Measurements from ENCODE around the gene NYNRIN. TPM values are rescaled to one million over a fixed set of nuclear protein-coding genes. Genes with fewer than 3 reads are reported as not detected.
"Not testable (repeated sequence)": the region's sequence is repeated elsewhere in the genome, so short reads cannot be mapped to it uniquely, and the experiment has no call there.

NYNRIN gene
- total RNA-seq, 2 donors from 2014 or later: 11.7 to 13.2 TPM

DNA sequence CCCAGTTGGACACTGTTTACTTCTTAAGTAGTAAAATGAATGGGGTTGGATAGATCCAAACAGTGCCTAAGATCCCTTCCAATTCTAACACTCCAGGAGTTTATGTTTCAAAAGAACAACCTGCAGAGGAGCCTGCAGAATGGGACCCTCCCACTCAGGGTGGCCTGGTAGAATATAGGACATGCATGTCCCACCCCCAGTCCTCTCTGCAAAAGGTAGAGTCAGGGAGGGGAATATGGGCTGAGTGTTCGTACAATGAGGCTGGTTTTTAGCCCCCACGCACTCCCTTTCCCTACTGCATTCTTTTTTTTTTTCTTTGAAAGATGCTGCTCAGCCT is 11.8 kb upstream of the NYNRIN start:
- no peak for ATAC-seq
- no peak for DNase-seq
- intact Hi-C loops (cut with DNase I, micrococcal nuclease): no loop called here

DNA sequence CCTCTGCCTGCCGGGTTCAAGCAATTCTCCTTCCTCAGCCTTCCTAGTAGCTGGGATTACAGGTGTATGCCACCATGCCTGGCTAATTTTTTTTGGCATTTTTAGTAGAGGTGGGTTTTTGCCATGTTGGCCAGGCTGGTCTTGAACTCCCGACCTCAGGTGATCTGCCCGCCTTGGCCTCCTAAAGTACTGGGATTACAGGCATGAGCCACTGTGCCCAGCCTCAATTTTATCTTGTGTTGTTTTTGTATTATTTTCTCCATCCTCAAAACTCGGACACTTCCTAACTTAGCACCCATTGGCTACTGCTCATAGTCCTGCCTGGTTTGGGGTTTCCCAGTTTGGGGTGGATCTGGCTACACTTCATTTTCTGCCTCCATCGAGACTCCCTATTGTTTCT is 11.2 kb upstream of the NYNRIN start:
- intact Hi-C loops (cut with DNase I, micrococcal nuclease); DNase-seq; ATAC-seq: not testable (repeated sequence)

DNA sequence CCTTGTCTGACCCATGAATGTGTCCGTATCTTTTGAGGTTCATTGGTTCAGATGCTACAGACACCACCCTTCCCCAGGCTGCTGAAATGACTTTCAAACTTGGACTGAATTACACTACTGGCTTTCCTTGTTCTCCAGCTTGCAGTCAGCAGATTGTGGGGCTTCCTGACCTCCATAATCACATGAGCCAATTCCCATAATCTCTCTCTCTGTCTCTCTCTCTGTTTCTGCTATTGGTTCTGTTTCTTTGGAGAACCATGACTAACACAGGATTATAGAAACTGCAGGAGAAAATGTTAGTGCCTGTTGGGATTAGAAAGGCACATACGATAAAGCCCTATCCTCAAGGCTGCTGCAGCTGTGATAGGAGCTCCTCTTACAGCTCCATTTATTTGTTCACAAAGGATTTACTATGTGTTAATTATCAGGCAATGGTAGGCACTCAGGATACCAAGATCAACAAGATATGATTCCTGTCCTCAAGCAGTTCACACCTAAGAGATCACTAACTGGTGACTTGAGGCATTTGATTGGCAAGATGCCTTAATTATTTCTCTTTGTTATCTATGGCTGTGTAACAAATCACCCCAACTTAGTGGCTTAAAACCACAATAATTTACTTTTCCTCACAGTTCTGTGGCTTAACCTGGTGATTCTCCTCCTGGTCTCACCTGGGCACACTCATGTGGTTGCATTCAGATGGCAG is 10.2 kb upstream of the NYNRIN start:
- DNase-seq (no peak), ATAC-seq (no peak)
- intact Hi-C loops (cut with DNase I, micrococcal nuclease): no loop called here

DNA sequence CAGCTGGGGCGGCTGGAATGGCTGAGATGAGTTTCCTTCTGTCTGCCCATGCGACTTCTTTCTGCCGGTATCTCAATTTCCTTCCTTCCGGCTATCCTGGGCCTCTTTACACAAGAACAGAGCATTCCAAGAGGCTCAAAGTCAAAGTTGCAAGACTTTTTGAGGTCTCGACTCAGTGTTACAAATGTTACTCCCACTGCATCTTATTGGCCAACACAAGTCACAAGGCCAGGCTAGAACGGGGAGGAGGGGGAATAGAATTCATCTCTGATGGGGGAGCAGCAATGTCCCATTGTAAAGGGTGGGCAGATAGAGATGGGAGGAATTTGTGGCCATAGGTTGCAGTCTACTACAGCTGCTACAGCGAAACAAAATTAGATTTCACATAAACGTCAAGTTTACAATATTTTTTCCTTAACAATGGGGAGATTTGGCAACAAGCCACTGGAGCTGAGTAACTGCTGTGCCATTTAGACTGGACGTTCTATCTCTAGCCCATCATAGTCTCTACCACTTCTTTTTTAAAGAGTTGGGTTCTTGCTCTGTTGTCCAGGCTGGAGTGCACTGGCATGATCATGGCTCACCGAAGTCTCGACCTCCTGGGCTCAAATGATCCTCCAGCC is 9.5 kb upstream of the NYNRIN start:
- intact Hi-C loops (cut with DNase I, micrococcal nuclease): no loop called here
- ATAC-seq (no peak), DNase-seq (no peak)

DNA sequence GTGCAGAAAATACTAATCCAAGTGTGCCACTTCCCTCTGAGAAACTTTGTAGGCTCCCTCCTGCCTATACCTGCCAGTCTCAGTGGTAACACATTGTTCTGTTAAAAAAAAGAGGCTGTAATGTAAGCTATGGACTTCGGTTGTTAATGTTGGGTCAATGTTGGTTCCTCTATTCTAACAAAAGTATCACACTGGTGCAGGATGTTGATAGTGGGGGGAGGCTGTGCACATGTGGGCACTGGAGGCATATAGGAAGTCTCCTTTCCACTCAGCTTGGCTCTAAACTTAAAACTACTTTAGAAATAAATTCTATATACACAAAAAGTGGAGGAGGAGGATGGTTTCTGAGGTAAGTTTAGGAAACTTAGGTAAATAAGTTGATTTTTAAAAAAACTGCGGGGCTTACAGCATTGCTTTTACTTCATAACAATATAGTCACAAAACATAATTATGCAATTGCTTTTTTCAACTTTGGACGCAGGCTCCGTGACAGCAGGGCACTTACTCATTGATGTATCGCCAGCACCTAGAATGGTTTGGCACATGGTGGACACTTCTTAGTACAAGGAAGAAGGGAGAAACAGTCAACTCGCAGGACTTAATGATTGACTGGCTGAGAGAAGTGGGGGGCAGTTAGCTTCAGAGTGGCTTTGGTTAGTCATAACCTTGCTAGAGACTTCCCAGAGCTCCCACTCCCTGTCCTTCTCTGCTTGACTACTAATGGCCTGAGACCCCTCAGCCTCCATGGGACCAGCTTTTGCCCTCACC is 7.9 kb upstream of the NYNRIN start:
- DNase-seq (no peak), ATAC-seq (no peak)
- intact Hi-C loops (cut with DNase I, micrococcal nuclease): no loop called here

DNA sequence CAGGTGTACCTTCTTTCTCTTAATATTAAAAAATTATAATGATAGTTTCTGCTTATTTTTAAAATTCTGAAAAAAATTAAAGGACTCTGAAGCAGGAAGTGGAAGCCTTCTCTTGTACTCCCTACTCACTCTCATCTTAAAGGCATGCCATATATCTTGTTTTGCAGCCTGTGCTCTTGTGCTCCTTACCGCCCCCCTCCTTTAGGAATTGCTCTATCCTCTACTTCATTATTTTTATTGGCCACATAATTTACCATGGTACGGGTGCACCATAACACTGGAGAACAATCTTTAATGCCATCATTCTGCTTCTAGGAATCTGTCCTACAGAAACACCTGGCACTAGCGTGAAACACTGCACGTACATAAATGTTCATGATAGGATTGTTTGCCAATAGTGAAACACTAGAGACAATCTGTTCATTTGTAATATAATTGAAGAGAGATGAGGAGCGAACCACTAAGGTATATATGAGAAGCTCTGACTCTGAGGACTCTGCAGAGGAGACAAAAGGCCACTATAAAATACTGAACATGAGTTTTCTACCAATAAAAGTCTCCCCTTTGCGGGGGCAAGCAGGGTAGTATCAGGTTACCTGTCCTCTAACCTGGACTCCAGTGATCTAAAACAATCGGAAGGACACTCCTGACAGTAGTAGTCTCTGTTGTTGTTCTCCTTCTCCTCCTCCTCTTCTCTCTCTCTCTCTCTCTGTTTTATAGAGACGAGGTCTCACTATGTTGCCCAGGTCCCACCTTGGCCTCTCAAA is 6.3 kb upstream of the NYNRIN start:
- intact Hi-C loops (cut with DNase I, micrococcal nuclease): no loop called here
- ATAC-seq (peak; percentile 84), DNase-seq (no peak)

DNA sequence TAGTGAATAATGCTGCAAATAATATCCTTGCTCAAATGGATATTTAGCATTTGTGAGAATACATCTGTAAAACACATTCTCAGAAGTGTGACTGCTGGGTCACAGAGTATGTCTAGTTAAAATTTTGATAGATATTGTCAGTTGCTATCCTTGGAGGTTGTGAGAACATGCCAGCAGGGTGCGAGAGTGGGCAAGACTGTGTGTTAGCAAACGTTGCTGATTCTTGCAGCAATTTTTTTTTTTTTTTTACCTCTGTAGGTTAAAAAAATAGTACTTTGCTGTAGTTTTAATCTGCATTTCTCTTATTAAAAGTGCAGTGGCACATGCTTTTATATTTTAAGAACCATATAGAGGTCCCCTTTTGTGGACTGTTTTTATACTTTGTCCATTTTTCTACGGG is 4.5 kb upstream of the NYNRIN start:
- ATAC-seq (no peak), DNase-seq (no peak)
- intact Hi-C loops (cut with DNase I, micrococcal nuclease): no loop called here

DNA sequence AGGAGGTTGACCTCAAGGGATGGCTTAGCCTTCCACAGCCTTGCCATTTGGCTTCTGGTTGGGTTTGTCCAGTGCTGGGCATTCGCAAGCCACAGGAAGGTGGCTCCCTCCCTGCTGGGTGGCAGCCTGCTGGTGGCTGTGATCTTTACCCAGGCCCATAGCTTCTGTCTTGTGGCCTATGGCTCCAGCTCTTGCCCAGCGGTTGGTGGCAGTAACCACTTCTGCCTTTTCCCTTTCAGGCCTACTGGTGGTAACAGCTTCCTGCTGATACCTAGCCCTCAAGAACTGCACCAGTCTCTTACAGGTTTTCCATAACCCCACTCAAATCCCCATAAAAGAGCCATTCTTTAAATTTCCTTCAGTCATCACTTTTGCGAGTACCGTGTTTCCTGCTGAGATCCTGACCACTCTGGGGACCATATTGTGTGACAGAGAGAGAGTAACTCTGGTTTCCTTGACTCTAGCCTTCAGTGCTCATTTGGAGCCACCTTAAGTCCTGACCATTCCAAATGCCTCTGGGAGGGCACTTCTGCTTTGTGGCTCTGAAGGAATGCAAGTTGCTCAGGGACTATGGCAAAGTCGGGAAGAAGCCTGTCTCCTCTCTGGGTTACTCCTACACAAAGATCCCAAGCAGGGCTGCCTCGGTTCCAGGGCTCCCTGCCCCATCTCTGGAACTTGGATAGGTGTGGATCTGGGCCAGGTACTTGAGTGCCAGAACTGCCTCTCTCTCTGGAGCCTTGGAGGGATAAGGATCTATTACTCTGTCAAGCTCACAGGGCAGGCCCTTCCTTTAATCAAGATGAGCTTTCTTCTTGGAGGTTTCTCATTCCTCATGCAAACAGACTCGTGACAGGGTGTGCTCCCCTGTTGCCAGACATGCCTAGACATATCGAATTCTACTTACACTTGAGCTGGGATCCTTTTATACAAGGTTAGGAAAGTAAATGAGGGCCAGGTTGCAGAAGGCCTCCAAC is 2.9 kb upstream of the NYNRIN start:
- intact Hi-C loops (cut with DNase I, micrococcal nuclease): no loop called here
- ATAC-seq (no peak), DNase-seq (no peak)

DNA sequence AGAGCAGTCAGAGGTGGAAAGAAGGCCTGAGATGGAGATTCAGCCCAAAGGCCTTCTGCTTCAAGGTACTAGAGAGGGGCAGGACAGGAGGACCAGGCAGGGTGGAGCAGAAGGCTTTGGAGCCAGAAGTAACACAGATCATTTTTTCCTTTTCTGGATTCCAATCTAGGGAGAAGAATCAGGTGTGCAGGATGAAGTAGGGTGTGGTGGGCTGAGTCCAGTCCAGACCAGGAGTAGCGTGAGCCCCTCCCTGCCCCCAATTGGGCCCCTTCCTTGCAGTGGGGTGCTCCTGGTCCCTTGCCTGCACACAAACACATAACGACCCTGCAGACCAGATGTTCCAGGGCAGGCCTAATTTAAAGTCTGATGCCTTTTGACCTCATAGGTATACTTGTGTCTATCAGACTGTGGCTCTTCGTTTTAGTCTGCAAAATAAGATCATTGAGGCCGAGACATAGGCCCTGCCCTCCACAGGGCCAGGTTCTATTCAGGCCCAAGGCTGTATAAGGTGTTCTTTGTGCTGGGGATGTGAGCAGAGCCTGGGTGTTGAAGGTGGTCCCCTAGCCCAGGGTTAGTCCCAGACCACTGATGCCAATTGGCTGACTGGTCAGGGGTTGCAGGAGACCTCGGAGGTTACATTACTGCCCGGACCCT is 1.0 kb upstream of the NYNRIN start:
- ATAC-seq: no peak
- intact Hi-C loops (cut with DNase I, micrococcal nuclease): no loop called here
- DNase-seq: no peak

DNA sequence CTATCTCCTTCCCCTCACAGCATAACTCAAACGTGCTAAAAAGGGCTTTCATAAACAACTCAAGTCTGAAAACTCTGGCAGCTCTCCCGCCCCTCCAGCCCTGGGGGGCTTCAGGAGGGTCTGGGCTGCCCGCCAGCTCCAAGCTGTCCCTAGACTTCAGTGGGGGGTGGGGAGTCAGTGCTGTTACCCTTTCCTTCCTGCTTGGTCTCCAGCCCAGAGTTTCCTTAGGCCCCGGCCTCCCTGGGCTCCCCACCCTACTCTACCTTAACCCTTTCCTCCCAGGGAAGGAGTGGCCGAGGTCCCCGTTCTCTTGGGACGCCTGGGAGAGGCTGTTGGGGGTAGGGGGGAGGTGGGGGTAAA is 530 bp upstream of the NYNRIN start:
- intact Hi-C loops (cut with DNase I, micrococcal nuclease): no loop called here
- ATAC-seq (peak; percentile 71), DNase-seq (peak; percentile 55 to 56)

DNA sequence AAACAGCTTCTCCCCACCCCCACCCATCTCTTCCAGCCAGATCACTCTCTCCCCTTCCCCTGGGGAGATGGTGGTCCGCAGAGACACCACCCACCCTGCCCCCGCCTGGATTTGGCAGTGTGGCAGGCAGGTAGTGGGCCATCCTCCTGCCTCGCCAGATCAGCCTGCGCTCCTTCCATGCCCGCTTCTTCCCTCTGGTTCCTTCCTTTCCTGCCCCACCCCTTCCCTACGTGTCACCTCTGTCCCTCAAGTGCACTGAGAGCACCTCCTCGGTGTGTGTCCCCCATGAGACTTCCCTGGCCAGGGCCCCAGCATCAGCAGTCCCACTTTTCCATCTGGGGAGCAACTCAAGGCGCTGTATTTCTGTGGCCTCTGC is 632 bp downstream of the NYNRIN start:
- DNase-seq (peak; percentile 45 to 55), ATAC-seq (peak; percentile 65)
- intact Hi-C loops (cut with DNase I, micrococcal nuclease): no loop called here

DNA sequence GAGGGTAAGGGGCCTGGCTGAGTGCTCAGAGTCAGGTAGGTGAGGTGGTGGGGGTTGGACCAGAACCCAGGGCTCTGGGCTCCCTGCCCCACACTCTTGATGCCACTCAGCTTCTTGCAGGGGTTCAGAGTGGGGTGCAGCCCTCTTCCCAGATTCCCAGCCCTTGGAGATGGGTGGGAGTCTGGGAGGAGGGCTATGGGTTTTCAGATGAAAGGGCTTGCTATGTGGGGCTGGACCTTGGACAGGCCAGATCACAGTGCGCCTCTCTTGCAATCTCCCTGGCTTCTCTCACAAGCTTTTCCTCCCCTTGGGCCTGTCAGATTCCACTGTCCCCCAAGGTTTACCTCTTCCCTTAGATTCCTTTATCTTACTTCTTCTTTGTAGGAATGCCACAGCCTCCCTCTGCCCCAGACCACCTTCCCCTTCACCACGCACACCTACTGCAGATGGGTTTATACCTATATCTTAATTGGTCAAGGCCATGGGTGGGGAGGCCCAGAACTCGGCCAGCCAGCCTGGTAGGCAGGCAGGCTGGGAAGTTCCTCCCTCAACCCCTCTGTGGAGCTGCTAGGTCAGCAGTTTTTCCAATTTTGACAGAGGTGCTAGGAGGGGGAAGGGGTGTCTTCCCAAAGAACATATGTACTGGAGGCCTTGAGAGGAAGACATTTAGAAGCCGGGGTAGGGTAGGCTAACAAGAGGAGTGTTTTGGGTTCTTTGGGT is 1.4 kb downstream of the NYNRIN start:
- no peak for ATAC-seq

DNA sequence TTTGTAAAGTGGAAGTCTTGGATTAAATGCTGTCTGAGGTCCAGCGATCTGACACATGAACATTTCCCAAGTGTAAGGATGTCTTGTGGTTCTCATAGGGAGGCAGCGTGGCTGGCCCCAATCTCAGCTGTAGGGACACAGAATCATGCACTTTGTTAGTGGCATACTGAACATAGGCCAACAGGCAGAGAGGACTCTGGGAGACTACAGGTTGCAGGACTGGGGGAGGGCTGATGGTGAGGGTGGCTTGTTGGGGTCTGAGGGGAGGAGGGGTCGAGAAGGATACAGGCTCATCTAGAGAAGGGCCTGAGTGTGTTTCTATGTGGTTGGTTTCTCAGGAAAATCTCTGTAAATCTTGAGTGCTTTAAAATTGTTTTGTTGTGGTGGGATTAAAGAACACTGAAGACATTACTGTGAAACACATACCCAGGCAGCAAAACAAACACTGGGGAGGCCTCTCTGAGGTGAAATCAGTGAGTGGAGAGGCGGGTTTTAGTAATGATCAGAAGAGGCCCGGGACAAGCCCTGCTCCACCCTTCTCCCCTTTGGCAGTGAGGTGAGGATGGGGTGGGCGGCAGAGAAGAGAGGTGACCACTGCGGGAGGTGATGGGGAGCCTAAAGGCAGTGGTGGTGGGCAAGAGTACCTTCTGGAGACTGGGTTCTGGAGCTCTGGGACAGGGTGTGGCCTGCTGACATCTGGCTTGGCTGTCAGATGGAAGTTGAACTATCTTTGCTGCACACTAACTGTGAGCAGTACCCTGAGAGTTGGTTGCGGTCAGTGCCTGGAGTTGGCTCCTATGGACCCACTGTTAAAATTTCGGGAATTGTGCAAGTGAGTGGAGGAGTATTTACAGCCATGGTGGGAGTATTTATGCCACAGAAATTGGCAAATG is 3.3 kb downstream of the NYNRIN start:
- DNase-seq (no peak), ATAC-seq (no peak)
- intact Hi-C loops (cut with DNase I, micrococcal nuclease): no loop called here

More for the DNA sequence above, 1.4 kb downstream of the NYNRIN start:
- DNase-seq: no peak
- intact Hi-C loops (cut with DNase I, micrococcal nuclease): no loop called here

DNA sequence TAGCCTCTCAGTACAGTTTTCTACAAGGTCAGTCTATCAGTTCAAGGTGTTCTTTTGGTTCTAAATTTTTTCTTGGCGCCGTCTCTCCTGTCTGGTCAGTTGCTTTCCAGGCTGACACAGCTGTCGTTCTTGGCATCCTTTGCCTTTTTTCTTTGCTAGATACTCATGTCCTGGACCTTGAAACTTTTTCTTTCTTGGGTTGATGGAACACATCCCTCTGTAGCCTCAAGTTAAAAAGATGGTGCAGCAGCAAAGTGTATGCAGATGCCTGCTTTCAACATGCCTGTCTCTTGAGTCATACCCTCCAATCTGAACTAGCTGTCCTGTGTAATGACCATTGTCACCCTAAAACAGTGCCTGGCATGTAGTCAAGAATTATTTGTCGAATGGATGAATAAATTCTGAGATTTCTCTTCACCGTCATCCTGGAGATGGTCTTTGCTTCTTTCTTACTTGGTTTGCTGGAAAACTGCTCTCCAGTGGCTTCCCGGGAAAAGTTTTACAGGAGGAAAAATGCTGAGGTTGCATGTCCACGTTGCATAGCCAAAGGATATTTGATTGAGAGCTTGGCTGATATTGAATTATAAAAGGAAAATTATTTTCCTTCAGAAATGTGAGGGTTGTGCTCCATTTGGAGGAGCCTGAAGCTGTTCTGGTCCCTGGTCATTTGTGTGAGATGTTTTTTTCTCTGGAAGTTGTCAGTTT is 4.6 kb downstream of the NYNRIN start:
- DNase-seq: no peak
- intact Hi-C loops (cut with DNase I, micrococcal nuclease): no loop called here
- no peak for ATAC-seq

DNA sequence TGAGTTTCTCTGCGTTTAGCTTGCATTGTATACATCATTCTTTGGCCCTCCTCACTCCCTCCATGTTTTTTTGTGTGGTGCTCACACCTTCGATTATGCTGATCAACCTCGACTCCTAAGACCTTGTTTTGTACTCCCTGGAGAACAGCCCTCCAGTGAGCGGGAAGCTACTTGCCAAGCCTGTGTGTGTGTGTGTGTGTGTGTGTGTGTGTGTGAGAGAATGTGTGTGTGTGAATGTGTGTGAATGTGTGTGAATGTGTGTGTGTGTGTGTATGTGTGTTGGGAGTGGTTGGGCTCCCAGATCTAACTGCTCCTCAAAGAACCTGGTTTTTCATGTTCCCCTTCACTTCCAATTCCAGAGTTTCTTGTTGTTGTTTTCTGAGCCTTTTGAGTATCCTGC is 6.0 kb downstream of the NYNRIN start:
- no peak for DNase-seq
- no peak for ATAC-seq
- intact Hi-C loops (cut with DNase I, micrococcal nuclease): no loop called here

DNA sequence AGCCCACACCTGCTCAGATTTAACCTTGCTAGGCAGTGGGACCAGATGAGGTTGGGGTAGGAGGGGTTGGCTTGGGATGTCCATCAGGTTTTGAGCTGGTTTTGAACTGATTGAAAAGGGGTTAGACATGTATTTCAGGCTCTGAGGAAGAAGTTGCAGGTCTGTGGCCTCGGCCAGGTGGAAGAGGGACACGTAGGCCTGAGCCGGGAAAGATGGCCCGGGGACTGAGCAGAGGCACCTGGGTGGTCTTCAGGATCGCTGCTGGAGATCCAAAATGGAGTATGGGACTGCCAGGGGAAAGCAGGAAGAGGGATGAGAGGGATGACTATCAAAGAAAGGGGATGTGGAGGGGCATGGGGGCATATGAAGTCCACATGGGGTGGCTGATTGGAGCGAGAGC is 7.6 kb downstream of the NYNRIN start:
- ATAC-seq (no peak), DNase-seq (no peak)
- intact Hi-C loops (cut with DNase I, micrococcal nuclease): no loop called here
